ENCODE measurements around the gene RNU5D-1. TPM values are rescaled to one million over a fixed set of nuclear protein-coding genes. Genes with fewer than 3 reads are reported as not detected.
"Not testable (repeated sequence)": the region's sequence is repeated elsewhere in the genome, so short reads cannot be mapped to it uniquely, and the experiment has no call there.

The RNU5D-1 gene
- not detected in 2 replicates for total RNA-seq (2014; rRNA removed; shearing (Covaris generic))
- not detected in 2 replicates for polyA plus RNA-seq (2015; cell fraction: cytosol; rRNA removed)
- polyA plus RNA-seq (2015; cell fraction: nucleus; rRNA removed): not detected in 2 replicates

- DNase-seq (ENCODE audit: low read depth, low spot score): peak; percentile 95
- in situ Hi-C loops (cut with HindIII; ENCODE audit: low pct_unique_long_range_greater_than_20kb, low sequenced_read_pairs): no loop called here
These were observed at the start of gene RNU5D-1 for GRCh38 chr1:44730741-44731512. RNU5D-1 (minus strand) TSS chr1:44731170.

- no peak for DNase-seq (ENCODE audit: low read depth, low spot score)
- in situ Hi-C loops (cut with HindIII; ENCODE audit: low pct_unique_long_range_greater_than_20kb, low sequenced_read_pairs): no loop called here
These were observed 49.7 kb upstream of the RNU5D-1 start for GRCh38 chr1:44780583-44781121.

GRCh38 chr1:44778705-44779576 is 48.0 kb upstream of the RNU5D-1 start:
- in situ Hi-C loops (cut with HindIII; ENCODE audit: low pct_unique_long_range_greater_than_20kb, low sequenced_read_pairs): no loop called here
- no peak for DNase-seq (ENCODE audit: low read depth, low spot score)

GRCh38 chr1:44777969-44778635 is 47.1 kb upstream of the RNU5D-1 start:
- DNase-seq (ENCODE audit: low read depth, low spot score): no peak
- in situ Hi-C loops (cut with HindIII; ENCODE audit: low pct_unique_long_range_greater_than_20kb, low sequenced_read_pairs): no loop called here

GRCh38 chr1:44777547-44777946 is 46.6 kb upstream of the RNU5D-1 start:
- DNase-seq (ENCODE audit: low read depth, low spot score): no peak
- in situ Hi-C loops (cut with HindIII; ENCODE audit: low pct_unique_long_range_greater_than_20kb, low sequenced_read_pairs): no loop called here

- DNase-seq (ENCODE audit: low read depth, low spot score): no peak
- in situ Hi-C loops (cut with HindIII; ENCODE audit: low pct_unique_long_range_greater_than_20kb, low sequenced_read_pairs): no loop called here
These were observed 45.7 kb upstream of the RNU5D-1 start for GRCh38 chr1:44776730-44777068.

- in situ Hi-C loops (cut with HindIII; ENCODE audit: low pct_unique_long_range_greater_than_20kb, low sequenced_read_pairs): no loop called here
- no peak for DNase-seq (ENCODE audit: low read depth, low spot score)
These were observed 45.2 kb upstream of the RNU5D-1 start for GRCh38 chr1:44775930-44776729.

- in situ Hi-C loops (cut with HindIII; ENCODE audit: low pct_unique_long_range_greater_than_20kb, low sequenced_read_pairs): no loop called here
- DNase-seq (ENCODE audit: low read depth, low spot score): peak; percentile 94
These were observed 44.3 kb upstream of the RNU5D-1 start, which contains the start of gene RPS8 for GRCh38 chr1:44775078-44775929. RPS8 (plus strand) TSS chr1:44775540; CDS start chr1:44775597, 57 bp downstream.

- DNase-seq (ENCODE audit: low read depth, low spot score); in situ Hi-C loops (cut with HindIII; ENCODE audit: low pct_unique_long_range_greater_than_20kb, low sequenced_read_pairs): not testable (repeated sequence)
These were observed 35.5 kb upstream of the RNU5D-1 start for GRCh38 chr1:44766421-44766820.

GRCh38 chr1:44760876-44761275 is 29.9 kb upstream of the RNU5D-1 start:
- DNase-seq (ENCODE audit: low read depth, low spot score): no peak
- in situ Hi-C loops (cut with HindIII; ENCODE audit: low pct_unique_long_range_greater_than_20kb, low sequenced_read_pairs): no loop called here

GRCh38 chr1:44759077-44759476 is 28.1 kb upstream of the RNU5D-1 start:
- in situ Hi-C loops (cut with HindIII; ENCODE audit: low pct_unique_long_range_greater_than_20kb, low sequenced_read_pairs): no loop called here
- DNase-seq (ENCODE audit: low read depth, low spot score): no peak

GRCh38 chr1:44757420-44757819 is 26.4 kb upstream of the RNU5D-1 start:
- no peak for DNase-seq (ENCODE audit: low read depth, low spot score)
- in situ Hi-C loops (cut with HindIII; ENCODE audit: low pct_unique_long_range_greater_than_20kb, low sequenced_read_pairs): no loop called here

GRCh38 chr1:44747878-44748277 is 16.9 kb upstream of the RNU5D-1 start:
- DNase-seq (ENCODE audit: low read depth, low spot score): peak; percentile 42
- in situ Hi-C loops (cut with HindIII; ENCODE audit: low pct_unique_long_range_greater_than_20kb, low sequenced_read_pairs): no loop called here

- in situ Hi-C loops (cut with HindIII; ENCODE audit: low pct_unique_long_range_greater_than_20kb, low sequenced_read_pairs): no loop called here
- DNase-seq (ENCODE audit: low read depth, low spot score): no peak
These were observed 12.2 kb upstream of the RNU5D-1 start for GRCh38 chr1:44743211-44743610.

GRCh38 chr1:44740179-44740617 is 9.2 kb upstream of the RNU5D-1 start:
- no peak for DNase-seq (ENCODE audit: low read depth, low spot score)
- in situ Hi-C loops (cut with HindIII; ENCODE audit: low pct_unique_long_range_greater_than_20kb, low sequenced_read_pairs): no loop called here

Measured in SK-MEL-5 (cell line).